GM21423 (cell line): ENCODE results near the gene LKAAEAR1.

Experiments used
- ATAC-seq: cut with Tn5 transposase; IDR thresholded peaks from one replicate; pipeline ENCODE4 v1.9.1; 2021; ENCODE audit warnings: mild to moderate bottlenecking, moderate library complexity; ENCODE audit not compliant: unreplicated experiment

Gene LKAAEAR1

GRCh38 chr20:64039293-64040160 is 44.7 kb downstream of the LKAAEAR1 start:
- ATAC-seq: no peak

- ATAC-seq: peak; percentile 46
Measured at GRCh38 chr20:64038565-64039292, 45.5 kb downstream of the LKAAEAR1 start.

GRCh38 chr20:64038224-64038564 is 46.0 kb downstream of the LKAAEAR1 start:
- peak; percentile 21 for ATAC-seq

GRCh38 chr20:64037498-64038213 is 46.5 kb downstream of the LKAAEAR1 start:
- no peak for ATAC-seq

GRCh38 chr20:64037199-64037497 is 47.0 kb downstream of the LKAAEAR1 start:
- ATAC-seq: no peak

- no peak for ATAC-seq
Measured at GRCh38 chr20:64036346-64037198, 47.6 kb downstream of the LKAAEAR1 start.

- ATAC-seq: no peak
Measured at GRCh38 chr20:64035933-64036345, 48.3 kb downstream of the LKAAEAR1 start, which contains the start of gene C20orf204. Gene C20orf204 (plus strand): TSS chr20:64036182. CDS start chr20:64036324, 142 bp downstream.

GRCh38 chr20:64035066-64035932 is 48.9 kb downstream of the LKAAEAR1 start:
- no peak for ATAC-seq

- ATAC-seq: no peak
Measured at GRCh38 chr20:64033981-64034493, 50.2 kb downstream of the LKAAEAR1 start.
